Activated CD8-positive, alpha-beta T cell treated with anti-CD3 and anti-CD28 coated beads for 36 hours (primary cell): ENCODE results near the gene CISH. TPM values are rescaled to one million over a fixed set of nuclear protein-coding genes. Genes with fewer than 3 reads are reported as not detected.

Experiments used
- ATAC-seq: fragments of 200-7000 bp; cut with Tn5 transposase; one replicate; pipeline ENCODE4 v1.10.0; 2021; ENCODE audit warnings: mild to moderate bottlenecking, moderate library complexity
- CTCF ChIA-PET: fragments of 350-600 bp; sonication (Branson Sonifier 250); formaldehyde crosslinking; loops from one replicate; lab custom pipeline; 2021; ENCODE audit warnings: antibody characterized with exemption; lab: Charles Lee
- POLR2A ChIA-PET: fragments of 350-600 bp; sonication (Branson Sonifier 250); formaldehyde crosslinking; loops from one replicate; lab custom pipeline; 2021; ENCODE audit warnings: antibody characterized with exemption; lab: Charles Lee
- DNase-seq: peaks from one replicate; pipeline ENCODE4 v3.0.0-alpha.2; 2020
- H3K27ac Mint-ChIP-seq: one replicate; pipeline ENCODE4 v1.8.0; 2021; ENCODE audit warnings: mild to moderate bottlenecking, mixed read lengths
- H3K27me3 Mint-ChIP-seq: one replicate; pipeline ENCODE4 v1.8.0; 2021; ENCODE audit warnings: mixed read lengths
- H3K36me3 Mint-ChIP-seq: one replicate; pipeline ENCODE4 v1.8.0; 2021; ENCODE audit warnings: low read depth, mixed read lengths
- H3K4me1 Mint-ChIP-seq: one replicate; pipeline ENCODE4 v1.8.0; 2021; ENCODE audit warnings: low read depth, mixed read lengths
- H3K4me3 Mint-ChIP-seq: one replicate; pipeline ENCODE4 v1.8.0; 2021; ENCODE audit warnings: mild to moderate bottlenecking, moderate library complexity, mixed read lengths
- H3K9me3 Mint-ChIP-seq: one replicate; pipeline ENCODE4 v1.8.0; 2021; ENCODE audit warnings: mixed read lengths
- CTCF ChIP-seq: fragments of 200-600 bp; IDR thresholded peaks from one replicate; pipeline ENCODE4 v1.8.0; 2022; ENCODE audit warnings: antibody characterized with exemption, mild to moderate bottlenecking
- intact Hi-C: fragments of 100-400 bp; cut with micrococcal nuclease; formaldehyde crosslinking; loops from one replicate; pipeline ENCODE4 v1.10.0; 2022
- total RNA-seq, 2 experiments: library from RNA; stranded (reverse); gene quantifications; one replicate each; pipeline ENCODE4 v1.2.3, GENCODE V29; 2021

The CISH gene
- total RNA-seq, 2 experiments from 2014 or later, result 307 to 308 TPM

GRCh38 chr3:50635066-50635465 lies 23.5 kb upstream of the CISH start:
- Mint-ChIP-seq H3K4me3 (no peak overlapping the region), H3K27ac (peak overlapping the region; percentile 13), H3K27me3 (no peaks in the 10 kb centered on the region), H3K36me3 (peaks cover 59% of the 10 kb centered on the region), H3K9me3 (no peaks in the 10 kb centered on the region), H3K4me1 (peaks cover 84% of the 10 kb centered on the region)
- DNase-seq, result no peak
- CTCF ChIA-PET, result interaction anchor here (2.6 to 8.5 kb wide), 3 partner anchors 16 to 19 kb away, joined by 10 to 47 read pairs (median 15); no protein-coding TSS in a partner anchor
- no peak for TF ChIP-seq CTCF
- POLR2A ChIA-PET, result interaction anchor here (0.9 to 2.7 kb wide), 5 partner anchors 11 to 22 kb away, joined by 3 to 14 read pairs (median 5); no protein-coding TSS in a partner anchor
- intact Hi-C loops, result no loop called here
- ATAC-seq, result no peak

- Mint-ChIP-seq H3K4me1 (peaks cover 89% of the 10 kb centered on the region), H3K4me3 (no peak overlapping the region), H3K36me3 (peaks cover 58% of the 10 kb centered on the region), H3K9me3 (no peaks in the 10 kb centered on the region), H3K27me3 (no peaks in the 10 kb centered on the region), H3K27ac (peak overlapping the region; percentile 78)
- TF ChIP-seq CTCF, result no peak
- intact Hi-C loops, result no loop called here
- ChIA-PET CTCF (interaction anchor here (0.7 to 8.5 kb wide), 4 partner anchors 14 to 961 kb away, joined by 3 to 47 read pairs (median 23); partner anchors contain the start of gene MAPKAPK3), POLR2A (interaction anchor here (0.6 to 2.7 kb wide), 6 partner anchors 9 to 76 kb away, joined by 3 to 14 read pairs (median 4); no protein-coding TSS in a partner anchor)
- no peak for DNase-seq
- no peak for ATAC-seq
Measured at GRCh38 chr3:50633230-50633790, 21.7 kb upstream of the CISH start.

- ATAC-seq, result peak; percentile 61
- H3K27me3 Mint-ChIP-seq, result no peaks in the 10 kb centered on the region
- POLR2A ChIA-PET, result interaction anchor here (0.9 to 1.9 kb wide), 4 partner anchors 16 to 59 kb away, joined by 3 to 8 read pairs (median 4); partner anchors contain the start of gene MAPKAPK3
Measured at GRCh38 chr3:50632450-50632849, 20.9 kb upstream of the CISH start.

GRCh38 chr3:50630877-50631276 lies 19.3 kb upstream of the CISH start:
- H3K36me3 Mint-ChIP-seq, result peaks cover 54% of the 10 kb centered on the region
- no peak for DNase-seq
- H3K4me1 Mint-ChIP-seq, result peaks cover 87% of the 10 kb centered on the region
- H3K4me3 Mint-ChIP-seq, result no peak overlapping the region
- CTCF ChIA-PET, result interaction anchor here (1.2 to 8.5 kb wide), 6 partner anchors 9 to 45 kb away, joined by 3 to 47 read pairs (median 6); partner anchors contain the start of gene MAPKAPK3
- ATAC-seq, result no peak
- H3K9me3 Mint-ChIP-seq, result no peaks in the 10 kb centered on the region
- intact Hi-C loops, result no loop called here
- POLR2A ChIA-PET, result interaction anchor here (1.4 to 1.9 kb wide), 3 partner anchors 11 to 22 kb away, joined by 4 to 8 read pairs (median 7); partner anchors contain the start of gene MAPKAPK3
- no peaks in the 10 kb centered on the region for H3K27me3 Mint-ChIP-seq
- TF ChIP-seq CTCF, result no peak
- H3K27ac Mint-ChIP-seq, result no peak overlapping the region

More at GRCh38 chr3:50632450-50632849, 20.9 kb upstream of the CISH start:
- intact Hi-C loops, result no loop called here
- CTCF ChIA-PET, result interaction anchor here (0.5 to 8.5 kb wide), 10 partner anchors 8 to 961 kb away, joined by 3 to 47 read pairs (median 4); partner anchors contain the start of gene MAPKAPK3
- peaks cover 88% of the 10 kb centered on the region for H3K4me1 Mint-ChIP-seq
- no peaks in the 10 kb centered on the region for H3K9me3 Mint-ChIP-seq
- peaks cover 58% of the 10 kb centered on the region for H3K36me3 Mint-ChIP-seq
- DNase-seq, result peak; percentile 53
- no peak for TF ChIP-seq CTCF
- no peak overlapping the region for H3K4me3 Mint-ChIP-seq
- H3K27ac Mint-ChIP-seq, result peak overlapping the region; percentile 78

GRCh38 chr3:50630394-50630793 lies 18.8 kb upstream of the CISH start:
- Mint-ChIP-seq H3K36me3 (peaks cover 57% of the 10 kb centered on the region), H3K27ac (peak overlapping the region; percentile 61), H3K9me3 (no peaks in the 10 kb centered on the region), H3K4me1 (peaks cover 89% of the 10 kb centered on the region), H3K27me3 (no peaks in the 10 kb centered on the region), H3K4me3 (no peak overlapping the region)
- TF ChIP-seq CTCF, result no peak
- POLR2A ChIA-PET, result interaction anchor here (1.4 to 1.9 kb wide), 3 partner anchors 10 to 23 kb away, joined by 4 to 8 read pairs (median 7); partner anchors contain the start of gene MAPKAPK3
- DNase-seq, result no peak
- intact Hi-C loops, result no loop called here
- no peak for ATAC-seq
- CTCF ChIA-PET, result interaction anchor here (1.2 to 8.5 kb wide), 5 partner anchors 10 to 22 kb away, joined by 3 to 47 read pairs (median 4); partner anchors contain the start of gene MAPKAPK3
